ENCODE results near the gene AKT2. TPM values are rescaled to one million over a fixed set of nuclear protein-coding genes. Genes with fewer than 3 reads are reported as not detected.

Gene AKT2
- total RNA-seq, 4 donors from 2014 or later: 63.2 to 266 (median 138) TPM

DNA sequence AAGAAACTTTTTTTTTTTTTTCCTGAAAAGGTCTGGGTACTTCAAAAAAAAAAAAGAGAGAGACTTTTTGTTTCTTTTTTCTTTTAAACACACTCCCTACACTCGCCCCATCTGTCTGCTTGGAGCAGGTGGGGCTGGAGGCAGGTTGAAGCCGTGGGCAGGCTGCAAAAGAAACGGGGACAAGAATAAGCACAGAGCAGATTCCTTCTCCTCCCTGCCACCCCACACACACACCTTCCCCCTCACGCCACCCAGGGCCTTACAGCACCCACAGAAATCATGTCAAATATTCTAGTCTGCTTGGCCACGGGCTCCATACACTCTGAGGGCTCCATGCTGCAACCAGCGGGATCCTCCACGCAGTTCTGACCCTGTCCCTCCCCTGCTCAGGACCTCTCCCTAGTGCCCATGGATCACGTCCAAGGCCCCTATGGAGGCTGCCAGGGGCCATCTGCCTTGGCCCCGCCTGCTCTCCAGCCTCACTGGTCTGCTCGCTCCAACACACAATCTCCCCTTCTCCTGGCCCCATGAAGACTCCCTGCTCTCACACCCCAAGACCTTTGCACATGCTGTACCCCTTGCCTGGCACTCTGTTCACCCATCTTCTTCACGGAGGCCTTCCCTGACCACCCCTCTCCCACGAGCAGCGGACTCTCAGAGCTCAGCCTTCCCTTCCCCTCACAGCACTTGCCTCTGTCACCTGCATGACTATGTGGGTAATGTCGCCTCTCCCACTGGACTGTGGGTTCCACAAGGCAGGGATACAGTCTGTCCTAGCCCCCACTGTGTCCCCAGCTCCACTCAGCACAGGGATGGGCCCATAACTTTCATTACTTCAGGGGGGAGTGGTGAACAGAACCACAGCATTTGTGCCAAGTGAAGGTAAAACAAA lies 11.4 kb downstream of the AKT2 start:
- no peaks in the 10 kb centered on the region for H3K9me3 ChIP-seq
- H3K36me3 ChIP-seq: no peaks in the 10 kb centered on the region
- H3K4me1 ChIP-seq: peaks cover 0 to 33% (median 14%) of the 10 kb centered on the region in 4 donors
- TF ChIP-seq POLR2A (IDR thresholded peaks at IDR 0.05) (no peak), POLR2AphosphoS5 (IDR thresholded peaks at IDR 0.05) (no peak), EP300 (IDR thresholded peaks at IDR 0.05; ENCODE audit: low read depth) (no peak), CTCF (IDR thresholded peaks at IDR 0.05) (no peak)
- no peak overlapping the region for H3K4me3 ChIP-seq
- in situ Hi-C loops (cut with MboI; ENCODE audit: low pct_ligation_motif_present in 1 of 4, low pct_unique_long_range_greater_than_20kb in 1 of 4, low sequenced_read_pairs in 3 of 4): no loop called here
- 75% methylated on average over 14 of the region's 14 CpGs; no CpG with 5 or more reads in 1 of the 2 donors for WGBS, 2 donors (ENCODE audit: low coverage in 1 of 2)
- no peak overlapping the region for H3K27ac ChIP-seq
- H3K27me3 ChIP-seq: no peaks in the 10 kb centered on the region
- no peak for DNase-seq
- intact Hi-C loops (cut with DNase I; ENCODE audit: low total_unique reads): no loop called here

DNA sequence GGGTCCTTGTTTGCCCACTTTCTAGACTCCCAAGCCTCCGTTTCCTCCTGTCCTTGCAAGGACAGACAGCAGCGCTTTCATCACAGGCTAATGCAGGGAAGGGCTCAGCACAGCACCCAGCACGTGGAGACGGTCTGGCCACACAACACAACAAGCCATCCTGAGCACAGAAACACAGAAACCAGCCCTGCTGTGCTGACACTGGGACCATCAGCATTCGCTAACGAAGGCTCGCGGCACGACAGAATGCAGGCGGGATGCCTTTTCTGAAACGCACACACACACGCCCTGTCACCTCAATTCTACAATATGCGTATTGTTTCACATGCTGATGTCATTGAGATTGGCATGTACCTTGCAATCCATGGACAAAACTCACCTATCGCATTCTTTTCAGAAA lies 12.9 kb downstream of the AKT2 start:
- WGBS, 2 donors (ENCODE audit: low coverage in 1 of 2): 95 to 100% methylated on average over 1 to 14 of the region's 14 CpGs
- no peaks in the 10 kb centered on the region for H3K9me3 ChIP-seq
- in situ Hi-C loops (cut with MboI; ENCODE audit: low pct_ligation_motif_present in 1 of 4, low pct_unique_long_range_greater_than_20kb in 1 of 4, low sequenced_read_pairs in 3 of 4): no loop called here
- intact Hi-C loops (cut with DNase I; ENCODE audit: low total_unique reads): no loop called here
- TF ChIP-seq CTCF (IDR thresholded peaks at IDR 0.05) (no peak), POLR2A (IDR thresholded peaks at IDR 0.05) (no peak), EP300 (IDR thresholded peaks at IDR 0.05; ENCODE audit: low read depth) (no peak), POLR2AphosphoS5 (IDR thresholded peaks at IDR 0.05) (no peak)
- no peak overlapping the region for H3K27ac ChIP-seq
- no peaks in the 10 kb centered on the region for H3K27me3 ChIP-seq
- H3K36me3 ChIP-seq: no peaks in the 10 kb centered on the region
- no peak for DNase-seq
- no peak overlapping the region for H3K4me3 ChIP-seq
- H3K4me1 ChIP-seq: peaks cover 6 to 26% (median 9%) of the 10 kb centered on the region in 4 donors

DNA sequence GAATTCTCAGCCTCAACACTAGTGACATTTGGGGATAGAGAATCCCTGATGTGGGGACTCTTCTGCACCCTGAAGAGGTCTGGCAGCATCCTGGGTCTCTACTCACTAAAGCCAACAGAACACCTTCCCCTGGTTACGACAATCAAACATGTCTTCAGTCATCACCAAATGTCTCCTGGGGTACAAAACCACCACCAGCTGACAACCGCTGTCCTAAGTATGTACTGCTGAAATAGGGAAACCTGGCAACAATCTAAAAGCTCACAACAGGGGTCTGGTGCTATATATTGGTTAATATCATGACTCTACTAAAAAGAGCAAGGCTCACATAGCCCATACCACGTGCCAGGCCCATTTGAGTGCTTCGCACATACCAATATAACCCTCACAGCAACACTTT lies 13.4 kb downstream of the AKT2 start:
- Histone ChIP-seq H3K9me3 (no peaks in the 10 kb centered on the region), H3K27ac (no peak overlapping the region), H3K4me1 (peaks cover 6 to 27% (median 9%) of the 10 kb centered on the region in 4 donors), H3K36me3 (no peaks in the 10 kb centered on the region), H3K4me3 (no peak overlapping the region), H3K27me3 (no peaks in the 10 kb centered on the region)
- DNase-seq: no peak
- intact Hi-C loops (cut with DNase I; ENCODE audit: low total_unique reads): no loop called here
- TF ChIP-seq POLR2A (IDR thresholded peaks at IDR 0.05) (no peak), CTCF (IDR thresholded peaks at IDR 0.05) (no peak), POLR2AphosphoS5 (IDR thresholded peaks at IDR 0.05) (no peak), EP300 (IDR thresholded peaks at IDR 0.05; ENCODE audit: low read depth) (no peak)
- WGBS, 2 donors (ENCODE audit: low coverage in 1 of 2): 90 to 100% methylated on average over 1 to 4 of the region's 4 CpGs
- in situ Hi-C loops (cut with MboI; ENCODE audit: low pct_ligation_motif_present in 1 of 4, low pct_unique_long_range_greater_than_20kb in 1 of 4, low sequenced_read_pairs in 3 of 4): no loop called here

DNA sequence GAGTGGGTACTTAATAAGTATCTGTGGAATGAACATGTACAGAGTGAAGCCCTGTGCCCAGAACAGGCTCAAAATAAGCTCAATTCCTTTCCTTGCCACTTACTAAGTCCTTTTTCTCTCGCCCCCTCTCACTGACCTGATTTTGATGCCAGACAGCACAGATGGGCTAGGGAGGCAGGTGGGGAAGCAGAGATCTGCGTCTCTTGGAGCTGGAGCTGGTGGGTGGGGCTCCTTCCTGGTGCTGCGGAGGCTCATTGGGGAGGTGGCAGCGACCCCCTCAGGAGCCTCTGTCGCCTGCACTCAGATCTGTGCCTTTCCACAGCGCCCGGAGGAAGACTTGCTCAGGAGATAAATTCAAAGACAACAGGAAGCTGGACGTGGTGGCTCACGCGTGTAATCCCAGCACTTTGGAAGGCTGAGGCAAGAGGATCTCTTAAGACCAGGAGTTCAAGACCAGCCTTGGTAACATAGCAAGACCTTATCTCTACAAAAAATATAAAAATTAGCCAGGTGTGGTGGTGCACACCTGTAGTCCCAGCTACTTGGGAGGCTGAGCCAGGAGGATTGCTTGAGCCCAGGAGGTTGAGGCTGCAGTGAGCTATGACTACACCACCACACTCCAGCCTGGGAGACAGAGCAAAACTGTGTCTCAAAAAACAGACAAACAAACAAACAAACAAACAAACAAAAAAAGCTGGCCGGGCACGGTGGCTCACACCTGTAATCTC lies 14.6 kb downstream of the AKT2 start:
- no peaks in the 10 kb centered on the region for H3K9me3 ChIP-seq
- no peak for DNase-seq
- no peak overlapping the region for H3K27ac ChIP-seq
- 91 to 100% methylated on average over 2 to 12 of the region's 12 CpGs for WGBS, 2 donors (ENCODE audit: low coverage in 1 of 2)
- TF ChIP-seq POLR2AphosphoS5 (IDR thresholded peaks at IDR 0.05) (no peak), POLR2A (IDR thresholded peaks at IDR 0.05) (no peak), CTCF (IDR thresholded peaks at IDR 0.05) (no peak)
- peaks cover 6 to 32% (median 11%) of the 10 kb centered on the region in 4 donors for H3K4me1 ChIP-seq
- no peaks in the 10 kb centered on the region for H3K27me3 ChIP-seq
- H3K36me3 ChIP-seq: no peaks in the 10 kb centered on the region
- intact Hi-C loops (cut with DNase I; ENCODE audit: low total_unique reads): no loop called here
- no peak overlapping the region for H3K4me3 ChIP-seq
- in situ Hi-C loops (cut with MboI; ENCODE audit: low pct_ligation_motif_present in 1 of 4, low pct_unique_long_range_greater_than_20kb in 1 of 4, low sequenced_read_pairs in 3 of 4): no loop called here

All from transverse colon (tissue), 4 donors.